MM.1S (cell line): ENCODE data around the gene AMTN.

Experiments used
- CTCF ChIP-seq: fragments of 300-600 bp; sonication (generic); IDR thresholded peaks from 2 replicates; pipeline ENCODE4 v1.5.1; 2016; ENCODE audit warnings: antibody characterized with exemption, low read length, mixed read lengths
- EZH2 ChIP-seq: fragments of 300-600 bp; sonication (generic); optimal IDR thresholded peaks from 2 replicates; pipeline ENCODE3; 2017; ENCODE audit warnings: low read depth, mild to moderate bottlenecking, antibody characterized with exemption, low read length, mixed read lengths
- EZH2phosphoT487 ChIP-seq: fragments of 300-600 bp; sonication (generic); IDR thresholded peaks from 2 replicates; pipeline ENCODE4 v1.6.1; 2018; ENCODE audit warnings: antibody characterized with exemption, low read length

DNA sequence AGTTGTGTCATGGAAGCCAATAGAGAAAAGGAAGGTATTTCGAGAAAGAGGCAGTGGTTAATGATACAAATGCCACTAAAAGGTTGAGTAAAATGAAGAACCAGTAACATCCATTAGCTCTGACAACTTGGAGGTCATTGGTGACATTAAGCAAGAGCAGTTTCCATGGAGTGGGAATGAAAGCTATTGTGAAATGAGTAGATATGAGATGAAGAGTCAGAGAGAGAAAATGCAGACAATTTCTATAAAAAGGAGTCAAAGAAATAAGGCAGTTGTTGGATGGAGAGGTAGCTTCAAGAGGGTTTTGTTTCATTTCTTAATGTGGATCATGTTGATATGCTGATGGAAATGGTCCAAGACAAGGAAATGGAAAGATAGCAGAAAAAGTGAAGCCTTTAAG is 9.6 kb upstream of the AMTN start:
- TF ChIP-seq CTCF (no peak), EZH2 (no peak), EZH2phosphoT487 (no peak)
